Thoracic aorta (tissue), 2 donors: ENCODE data around the gene SMS. TPM values are rescaled to one million over a fixed set of nuclear protein-coding genes. Genes with fewer than 3 reads are reported as not detected.

Experiments
- ATAC-seq: fragments of 150-250 bp; one replicate; pipeline ENCODE4 v1.8.0; 2017; ENCODE audit warnings: low read depth; ENCODE audit not compliant: insufficient number of reproducible peaks, low FRiP score
- DNase-seq: peaks from one replicate; pipeline ENCODE4 v3.0.0-alpha.2; 2020; ENCODE audit warnings: low spot score
- H3K27ac ChIP-seq, 2 donors: fragments of 200-600 bp; sonication (generic); 1 replicate in 1 of 2; 2 replicates in 1 of 2; pipeline ENCODE4 v1.5.1; 2016; ENCODE audit warnings: mild to moderate bottlenecking in 2 of 2, moderate library complexity in 2 of 2
- H3K27me3 ChIP-seq: fragments of 200-600 bp; sonication (generic); replicated peaks from 2 replicates; pipeline ENCODE4 v1.6.0; 2016; ENCODE audit warnings: mild to moderate bottlenecking; ENCODE audit not compliant: insufficient read depth
- H3K36me3 ChIP-seq: fragments of 200-600 bp; sonication (generic); one replicate; pipeline ENCODE4 v1.5.1; 2016
- H3K4me1 ChIP-seq, 2 donors: fragments of 200-600 bp; sonication (generic); 1 replicate in 1 of 2; 2 replicates in 1 of 2; pipeline versions ENCODE4 v1.5.1 to v1.6.0; 2016; ENCODE audit warnings: low read depth in 2 of 2, mild to moderate bottlenecking in 1 of 2; ENCODE audit not compliant: control insufficient read depth in 1 of 2
- H3K4me3 ChIP-seq: fragments of 200-600 bp; sonication (generic); 2 replicates; pipeline ENCODE4 v1.5.1; 2016; ENCODE audit warnings: mild to moderate bottlenecking
- H3K9me3 ChIP-seq: fragments of 200-600 bp; sonication (generic); 2 replicates; pipeline ENCODE4 v1.5.1; 2016
- CTCF ChIP-seq: fragments of 200-600 bp; sonication (generic); IDR thresholded peaks from one replicate; pipeline ENCODE4 v1.5.1; 2019; ENCODE audit warnings: antibody characterized with exemption
- total RNA-seq, 2 donors: library from RNA; depleted of rRNA; stranded (reverse); fragments of >200 nt; gene quantifications; one replicate each; pipeline versions ENCODE4 v1.1.0 to v1.2.3, GENCODE V29; 2016

SMS gene
- total RNA-seq, 2 donors from 2014 or later: 37.8 to 61.6 TPM

GRCh38 chrX:22039541-22039940 is 99.0 kb downstream of the SMS start:
- H3K4me3 ChIP-seq: no peak overlapping the region
- H3K36me3 ChIP-seq: no peaks in the 10 kb centered on the region
- ATAC-seq (no peak), DNase-seq (no peak)
- TF ChIP-seq CTCF: no peak
- H3K27ac ChIP-seq: no peak overlapping the region
- H3K27me3 ChIP-seq: no peaks in the 10 kb centered on the region
- no peaks in the 10 kb centered on the region for H3K9me3 ChIP-seq
- no peaks in the 10 kb centered on the region for H3K4me1 ChIP-seq

GRCh38 chrX:22040184-22040583 is 99.7 kb downstream of the SMS start:
- H3K36me3 ChIP-seq: no peaks in the 10 kb centered on the region
- no peak for TF ChIP-seq CTCF
- H3K9me3 ChIP-seq: no peaks in the 10 kb centered on the region
- DNase-seq: no peak
- no peak overlapping the region for H3K27ac ChIP-seq
- no peak for ATAC-seq
- no peak overlapping the region for H3K4me3 ChIP-seq
- no peaks in the 10 kb centered on the region for H3K4me1 ChIP-seq
- no peaks in the 10 kb centered on the region for H3K27me3 ChIP-seq

GRCh38 chrX:22041907-22042530 is 101.5 kb downstream of the SMS start:
- no peaks in the 10 kb centered on the region for H3K4me1 ChIP-seq
- H3K27ac ChIP-seq: no peak overlapping the region
- TF ChIP-seq CTCF: no peak
- no peaks in the 10 kb centered on the region for H3K36me3 ChIP-seq
- H3K27me3 ChIP-seq: no peaks in the 10 kb centered on the region
- ATAC-seq: no peak
- no peaks in the 10 kb centered on the region for H3K9me3 ChIP-seq
- H3K4me3 ChIP-seq: no peak overlapping the region
- DNase-seq: no peak

- H3K27ac ChIP-seq: no peak overlapping the region
- no peaks in the 10 kb centered on the region for H3K9me3 ChIP-seq
- H3K36me3 ChIP-seq: no peaks in the 10 kb centered on the region
- DNase-seq (no peak), ATAC-seq (no peak)
- no peaks in the 10 kb centered on the region for H3K27me3 ChIP-seq
- H3K4me1 ChIP-seq: no peaks in the 10 kb centered on the region
- H3K4me3 ChIP-seq: no peak overlapping the region
- no peak for TF ChIP-seq CTCF
Observed at GRCh38 chrX:22043872-22044271, 103.4 kb downstream of the SMS start.

Other genes starting within 250 kb of the SMS start
- 10 to 100 TPM in 1 of 2 donors, not detected in 1; 10.4 TPM for gene SMPX, start 182.6 kb upstream of the SMS start, total RNA-seq
- 10 to 100 TPM; 11.2 to 16.9 TPM for gene MBTPS2, start 101.1 kb upstream of the SMS start, total RNA-seq
- 1 to 10 TPM; 1.5 to 4.2 TPM for gene YY2, start 84.7 kb upstream of the SMS start, total RNA-seq
- gene PHEX, start 91.6 kb downstream of the SMS start, total RNA-seq: under 1 TPM; 0.35 to 0.68 TPM